Urothelium cell line (cell line): ENCODE measurements around the gene FXYD6.
A peak's percentile ranks its signal among the peaks of the same experiment; 100 is the strongest.
"Not testable (repeated sequence)": the region's sequence is repeated elsewhere in the genome, so short reads cannot be mapped to it uniquely, and the experiment has no call there.

ENCODE experiments used
- DNase-seq: peaks from one replicate; pipeline ENCODE4 v3.0.0; 2011; ENCODE audit warnings: low spot score, mixed read lengths
- FAIRE-seq: peaks from 2 replicates; lab custom pipeline; 2011; peaks lifted over from hg19 to GRCh38; lab: Jason Lieb, UNC

Gene FXYD6, protein sequence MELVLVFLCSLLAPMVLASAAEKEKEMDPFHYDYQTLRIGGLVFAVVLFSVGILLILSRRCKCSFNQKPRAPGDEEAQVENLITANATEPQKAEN

DNA sequence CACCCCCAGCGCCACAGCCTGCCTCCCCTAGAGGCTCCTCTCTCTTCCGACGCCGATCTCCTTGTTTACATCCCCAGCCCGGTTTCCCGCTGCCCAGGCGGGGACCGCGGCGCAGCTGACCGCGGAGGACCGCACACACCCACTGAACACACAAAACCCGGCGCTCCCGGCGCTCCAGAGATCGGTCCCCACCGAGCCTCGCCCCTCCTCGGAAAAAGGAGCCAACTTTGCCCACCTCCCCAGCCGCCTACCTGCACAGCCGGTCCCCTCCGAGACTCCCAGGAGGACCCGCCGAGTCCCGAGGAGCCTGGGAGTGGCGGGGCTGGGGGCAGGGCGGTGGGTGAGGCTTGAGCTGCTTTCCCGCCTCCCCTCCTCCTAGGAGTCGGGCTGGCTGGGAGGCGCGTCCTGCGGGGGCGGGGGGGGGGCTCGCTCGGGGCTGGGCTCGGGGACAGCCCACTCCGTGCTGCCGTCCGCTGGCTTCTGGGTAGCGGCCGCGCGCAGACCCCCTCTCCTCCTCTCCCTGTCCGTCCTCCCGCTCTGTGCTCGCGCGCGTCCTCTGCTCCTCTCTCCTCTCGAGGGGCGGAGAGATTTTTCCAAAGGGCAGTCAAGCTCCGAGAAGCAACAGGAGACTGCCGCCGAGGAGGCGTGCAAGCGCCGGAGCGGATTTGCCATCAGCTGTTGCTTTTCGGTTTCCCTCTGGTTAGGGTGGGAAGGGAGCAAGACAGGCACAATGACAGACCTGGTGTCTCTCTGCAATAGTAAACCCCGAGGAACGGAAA, at the start of gene FXYD6:
Gene FXYD6, minus strand, starts transcription at position 318 of the 779 bp plus-strand sequence. CDS start 33,882 bp downstream, outside the sequence.
- FAIRE-seq: no peak
- DNase-seq: peak; percentile 87

DNA sequence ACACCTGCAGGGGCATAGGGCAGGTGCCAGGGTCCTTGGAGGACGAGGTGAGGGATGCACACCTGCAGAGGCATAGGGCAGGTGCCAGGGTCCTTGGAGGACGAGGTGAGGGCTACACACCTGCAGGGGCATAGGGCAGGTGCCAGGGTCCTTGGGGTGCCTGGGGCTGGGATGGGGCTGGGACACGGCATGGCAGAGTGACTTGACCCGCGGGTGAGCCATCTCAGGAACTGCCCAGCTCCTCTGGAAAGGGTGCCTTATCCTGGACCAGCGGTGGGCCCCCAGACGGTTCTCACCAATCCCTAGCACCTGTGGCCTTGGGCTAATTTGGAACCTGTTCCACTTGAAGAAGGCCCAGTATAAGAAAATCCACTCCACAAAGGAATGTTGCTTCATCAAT, 49.7 kb upstream of the FXYD6 start:
- FAIRE-seq, DNase-seq: not testable (repeated sequence)

DNA sequence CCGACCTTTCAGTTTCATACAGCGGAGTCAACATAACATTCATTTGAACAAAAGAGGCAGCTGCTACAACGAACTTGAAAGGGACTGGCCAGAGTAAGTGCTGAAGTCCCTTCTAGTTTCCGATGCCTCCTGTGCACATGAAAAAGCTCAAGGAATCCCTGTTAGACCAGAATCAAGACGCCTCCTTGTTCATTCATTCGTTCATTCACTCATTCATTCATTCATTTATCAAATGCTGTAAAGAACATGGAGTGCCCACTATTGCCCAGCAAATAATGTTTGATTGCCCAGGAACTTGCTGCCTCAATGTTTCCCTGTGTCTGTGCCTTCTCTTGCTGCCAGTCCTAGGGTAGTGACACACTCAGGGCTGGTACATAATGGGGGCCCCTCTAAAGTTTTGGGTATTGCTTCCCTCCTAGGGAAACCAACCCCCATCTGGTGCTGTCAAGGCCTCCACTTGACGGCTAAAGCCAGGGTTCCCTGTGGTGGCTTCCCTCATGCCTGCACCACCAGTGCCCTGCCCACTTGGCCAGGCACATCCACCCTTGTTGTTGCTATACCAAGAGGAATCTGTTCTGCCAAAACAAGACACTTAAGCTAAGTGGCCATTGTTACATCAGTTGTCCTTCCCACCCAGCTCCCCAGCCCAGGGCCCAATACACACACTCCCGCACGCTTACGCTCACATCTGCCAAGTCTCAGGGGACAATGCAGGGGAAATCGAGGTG, 48.9 kb upstream of the FXYD6 start:
- DNase-seq: no peak
- no peak for FAIRE-seq

DNA sequence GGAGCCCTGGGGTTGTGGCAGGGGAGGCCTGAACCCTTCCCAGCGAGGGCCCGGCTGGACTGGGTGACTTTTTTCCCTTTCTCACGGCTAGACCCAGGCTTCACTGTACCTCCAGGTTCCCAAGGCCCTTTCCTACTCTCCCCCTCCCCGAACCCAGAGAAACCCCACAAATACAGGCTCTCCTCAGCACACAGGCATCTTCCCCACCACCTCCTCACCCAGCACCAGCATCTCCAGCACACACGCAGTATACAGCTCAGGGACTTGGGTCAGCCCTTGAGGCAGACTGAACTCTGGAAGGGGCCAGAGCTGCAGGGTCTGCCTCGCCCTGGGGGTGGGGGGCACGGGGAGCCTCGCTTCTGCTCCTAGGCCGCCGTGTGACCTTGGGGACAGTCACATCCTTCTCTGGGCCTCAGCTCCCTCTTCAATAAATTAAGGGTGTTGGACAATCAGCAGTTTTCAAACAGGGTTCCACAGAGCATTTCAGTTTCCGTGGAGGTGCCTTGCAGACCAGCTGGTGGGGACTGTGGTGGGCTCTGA, 48.2 kb upstream of the FXYD6 start:
- FAIRE-seq (no peak), DNase-seq (no peak)

DNA sequence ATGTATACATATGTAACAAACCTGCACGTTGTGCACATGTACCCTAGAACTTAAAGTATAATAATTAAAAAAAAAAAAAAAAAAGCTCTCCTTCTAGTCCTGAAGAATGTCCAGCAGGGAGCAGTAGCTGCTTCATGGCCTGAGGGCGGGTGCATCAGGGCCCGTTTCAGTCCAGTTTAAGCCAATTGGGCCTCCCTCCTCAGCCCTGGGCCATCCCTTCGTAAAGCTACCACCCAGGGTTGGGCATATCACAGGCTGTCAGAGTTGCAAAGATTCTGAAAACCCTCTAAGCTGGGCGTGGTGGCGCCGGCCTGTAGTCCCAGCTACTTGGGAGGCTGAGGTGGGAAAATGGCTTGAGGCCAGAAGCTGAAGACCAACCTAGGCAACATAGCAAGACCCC, 47.3 kb upstream of the FXYD6 start:
- FAIRE-seq: no peak
- DNase-seq: no peak

DNA sequence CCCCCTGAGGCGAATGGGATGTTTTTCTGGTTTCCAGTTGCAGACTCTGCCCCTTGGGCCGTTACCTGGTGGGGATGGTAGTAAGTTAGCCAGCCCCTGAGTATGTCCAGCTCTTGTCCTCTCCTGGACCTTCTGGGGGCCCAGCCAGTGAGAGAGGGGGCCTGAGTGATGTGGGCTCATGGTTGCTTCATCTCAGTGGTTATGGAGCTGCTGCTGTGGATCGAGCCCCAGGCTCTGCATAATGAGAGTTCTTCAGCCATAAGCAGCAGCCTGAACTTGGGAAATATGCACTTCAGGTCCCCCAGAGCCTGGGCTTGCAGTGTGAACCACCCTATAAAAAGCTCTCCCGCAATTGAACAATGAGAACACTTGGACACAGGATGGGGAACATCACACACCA, 46.8 kb upstream of the FXYD6 start:
- FAIRE-seq: no peak
- DNase-seq: no peak

DNA sequence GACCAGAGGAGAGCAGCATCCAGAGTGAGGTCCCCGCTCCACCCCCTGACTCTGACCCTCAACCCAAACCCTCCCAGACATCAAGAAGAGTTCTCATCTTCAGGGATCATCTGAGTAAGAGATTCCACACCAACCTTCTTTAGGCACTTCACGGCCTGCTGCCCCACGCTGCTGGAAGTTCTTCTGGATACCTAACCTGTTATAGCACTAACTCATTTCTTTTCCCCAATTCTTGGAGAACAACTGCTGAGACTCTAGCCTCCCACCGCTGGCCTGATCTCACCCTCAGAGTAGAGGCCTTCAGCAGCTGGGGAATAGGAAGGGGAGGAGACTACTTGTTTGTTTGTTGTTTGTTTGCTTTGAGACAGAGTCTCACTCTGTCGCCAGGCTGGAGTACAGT, 45.4 kb upstream of the FXYD6 start:
- DNase-seq (no peak), FAIRE-seq (no peak)

DNA sequence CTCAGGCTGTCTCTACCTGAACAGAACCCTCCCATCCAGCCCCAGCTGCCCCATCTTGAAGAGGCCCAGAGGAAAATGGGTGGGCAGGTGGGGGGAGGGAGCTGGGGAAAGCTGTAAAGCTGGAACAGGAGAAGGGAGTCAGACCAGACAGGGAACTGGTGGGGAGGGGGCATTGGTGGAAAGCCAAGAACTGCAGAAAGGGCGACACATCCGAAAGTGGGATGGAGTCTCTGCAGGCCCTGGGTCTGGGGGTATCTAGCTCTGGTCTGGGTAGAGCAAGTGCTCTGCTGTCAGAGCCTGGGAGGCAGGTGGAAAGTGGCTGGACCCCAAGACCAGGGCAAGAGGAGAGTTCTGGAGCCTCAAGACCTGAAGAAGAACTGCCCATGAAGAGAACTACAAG, 45.0 kb upstream of the FXYD6 start:
- FAIRE-seq: no peak

DNA sequence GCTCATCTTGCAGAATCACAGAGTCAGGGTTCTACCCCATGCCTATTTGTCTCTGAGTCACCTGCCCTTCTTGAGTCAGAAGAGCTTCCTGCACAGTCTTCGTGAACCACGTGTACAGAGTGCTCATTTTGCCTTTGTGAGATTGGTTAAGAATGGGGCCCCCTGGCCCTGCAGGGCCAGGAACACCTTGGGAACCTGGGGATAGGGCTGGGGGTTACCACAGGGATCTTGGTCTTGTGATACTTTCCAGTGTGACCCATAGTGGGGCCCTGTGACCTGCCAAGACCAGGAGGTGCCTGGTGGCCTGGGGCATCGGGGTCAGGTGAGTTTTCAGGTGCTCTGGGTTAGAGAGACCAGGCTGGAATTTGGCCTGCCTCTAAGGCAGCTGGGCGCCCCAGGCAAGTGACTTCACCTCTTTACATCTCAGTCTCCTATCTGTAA, 43.3 kb upstream of the FXYD6 start:
- DNase-seq (no peak), FAIRE-seq (no peak)

More for the DNA sequence above, 45.0 kb upstream of the FXYD6 start:
- no peak for DNase-seq

DNA sequence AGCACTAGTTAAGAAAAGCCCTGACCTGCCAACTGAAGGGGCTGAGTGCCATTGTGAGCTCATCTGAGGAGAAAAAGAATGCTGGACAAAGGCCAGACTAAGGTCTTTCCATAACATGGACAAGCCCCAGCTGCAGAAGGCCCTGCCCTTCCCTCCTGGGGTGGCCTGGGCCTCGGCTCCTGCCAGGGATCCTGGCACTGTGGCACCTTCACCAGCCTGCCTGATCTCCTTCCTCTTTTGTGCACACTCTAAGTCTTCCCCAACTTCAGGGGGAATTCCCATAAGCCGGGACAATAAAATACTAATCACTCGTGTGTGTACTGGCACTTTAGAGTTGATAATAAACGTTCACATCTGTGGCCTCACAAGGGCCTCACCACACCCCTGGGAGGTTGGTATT, 42.9 kb upstream of the FXYD6 start:
- no peak for DNase-seq
- FAIRE-seq: no peak

DNA sequence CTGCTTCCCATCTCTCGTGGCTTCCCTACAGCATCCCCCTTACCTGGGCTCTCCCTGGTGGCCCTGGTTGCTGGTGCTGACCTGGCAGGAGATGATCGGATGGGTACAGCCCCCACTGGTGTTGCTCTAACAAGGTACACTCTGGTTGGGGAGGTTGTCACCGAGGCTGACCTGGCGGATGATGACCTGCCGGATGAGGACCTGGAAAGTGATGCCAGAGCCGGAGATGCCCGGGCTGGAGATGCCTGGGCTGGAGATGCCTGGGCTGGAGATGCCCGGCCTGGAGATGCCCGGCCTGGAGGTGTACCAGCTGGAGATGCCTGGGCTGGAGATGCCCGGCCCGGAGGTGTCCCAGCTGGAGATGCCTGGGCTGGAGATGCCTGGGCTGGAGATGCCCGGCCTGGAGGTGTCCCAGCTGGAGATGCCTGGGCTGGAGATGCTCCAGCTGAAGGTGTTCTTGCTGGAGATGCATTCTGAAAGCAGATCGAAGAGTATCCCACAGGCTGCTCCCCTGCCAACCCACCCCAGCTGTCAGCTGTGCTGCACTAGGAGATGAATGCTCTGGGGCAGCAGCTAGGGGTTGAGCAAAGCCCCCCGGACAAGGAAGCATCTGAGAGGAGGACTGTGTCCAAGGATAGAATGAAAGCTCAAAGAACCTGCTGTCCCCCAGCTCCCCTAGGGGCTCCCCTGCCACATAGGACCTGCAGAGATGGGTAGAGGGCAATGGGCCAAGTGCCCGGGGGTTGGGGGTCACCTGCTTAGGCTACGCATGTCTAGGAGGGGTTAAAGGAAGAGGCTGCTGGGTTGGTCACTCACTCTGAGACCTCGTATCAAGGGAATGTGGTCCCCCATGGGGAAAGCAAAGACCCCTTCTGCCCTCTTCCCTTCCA, 42.2 kb upstream of the FXYD6 start:
- DNase-seq: no peak
- FAIRE-seq: no peak

DNA sequence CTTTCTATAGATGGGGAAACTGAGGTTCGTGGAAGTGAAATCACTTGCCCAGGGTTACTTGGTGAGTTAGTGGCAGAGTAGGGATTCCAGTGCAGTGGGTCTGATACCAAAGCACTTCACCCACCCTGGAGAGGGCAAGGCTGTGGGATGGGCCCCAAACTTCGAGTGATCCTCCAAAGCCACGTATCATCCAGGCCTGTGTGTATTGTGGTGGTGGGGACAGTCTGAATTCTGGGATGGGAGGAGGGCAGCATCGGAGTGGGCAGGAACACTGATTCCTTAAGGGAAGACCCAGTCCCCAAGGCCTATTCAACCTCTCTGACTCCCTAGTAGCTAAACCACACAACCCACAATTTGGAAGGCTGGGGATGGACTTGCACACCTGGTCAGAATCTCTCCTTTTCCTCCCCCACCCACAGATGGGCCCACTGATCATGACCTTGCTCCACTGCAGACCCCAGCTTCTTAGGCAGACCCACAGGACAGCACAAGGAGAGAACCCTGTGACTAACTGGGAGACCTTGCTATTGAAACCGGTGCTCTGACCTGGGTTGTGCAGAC, 41.2 kb upstream of the FXYD6 start:
- FAIRE-seq (no peak), DNase-seq (no peak)

DNA sequence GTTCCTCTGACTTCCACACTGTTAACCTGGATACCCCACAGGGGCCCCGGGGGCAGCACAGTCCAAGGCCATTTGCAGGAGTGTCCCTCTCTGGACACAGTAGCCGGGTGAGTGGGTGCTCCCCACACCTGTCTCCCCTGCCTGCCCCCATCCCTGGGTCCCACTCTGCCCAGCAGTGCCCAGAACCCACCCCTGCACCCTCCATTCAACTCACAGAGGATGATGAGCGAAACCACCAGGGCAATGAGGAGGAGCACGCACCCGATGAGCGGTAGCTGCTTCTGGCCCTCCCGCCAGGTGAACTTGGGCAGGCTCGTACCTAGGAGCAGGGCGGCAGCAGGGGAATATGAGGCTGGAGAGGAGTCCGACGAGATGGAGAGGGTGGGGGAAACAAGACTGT, 40.5 kb upstream of the FXYD6 start:
- no peak for DNase-seq
- FAIRE-seq: no peak

DNA sequence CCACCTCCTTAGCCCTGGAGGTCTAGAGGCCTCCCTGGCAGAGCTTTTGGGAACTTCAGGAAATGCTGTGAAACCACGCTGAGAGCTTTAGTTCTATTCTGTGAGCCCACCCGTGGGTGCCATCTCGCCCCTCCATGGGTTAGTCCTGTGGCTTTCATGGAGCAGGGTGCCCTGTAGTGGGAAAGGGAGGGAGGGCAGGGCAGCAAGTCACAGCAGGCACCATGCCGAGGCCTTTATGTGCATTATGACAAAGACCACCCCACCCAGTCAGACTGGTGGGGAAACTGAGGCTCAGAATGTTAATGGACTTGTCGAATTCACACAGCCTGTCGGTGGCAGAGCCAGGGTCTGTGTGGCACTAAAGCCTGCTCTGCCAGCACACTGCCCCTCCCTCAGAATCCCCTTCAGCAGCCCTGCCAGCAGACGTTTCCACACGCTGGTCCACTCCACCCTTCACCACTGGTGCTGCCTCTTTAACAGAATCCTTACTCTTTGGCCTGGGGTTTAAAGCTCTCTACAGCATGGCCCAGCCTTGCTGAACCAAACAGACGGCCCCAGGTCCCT, 39.3 kb upstream of the FXYD6 start:
- FAIRE-seq: no peak
- no peak for DNase-seq

DNA sequence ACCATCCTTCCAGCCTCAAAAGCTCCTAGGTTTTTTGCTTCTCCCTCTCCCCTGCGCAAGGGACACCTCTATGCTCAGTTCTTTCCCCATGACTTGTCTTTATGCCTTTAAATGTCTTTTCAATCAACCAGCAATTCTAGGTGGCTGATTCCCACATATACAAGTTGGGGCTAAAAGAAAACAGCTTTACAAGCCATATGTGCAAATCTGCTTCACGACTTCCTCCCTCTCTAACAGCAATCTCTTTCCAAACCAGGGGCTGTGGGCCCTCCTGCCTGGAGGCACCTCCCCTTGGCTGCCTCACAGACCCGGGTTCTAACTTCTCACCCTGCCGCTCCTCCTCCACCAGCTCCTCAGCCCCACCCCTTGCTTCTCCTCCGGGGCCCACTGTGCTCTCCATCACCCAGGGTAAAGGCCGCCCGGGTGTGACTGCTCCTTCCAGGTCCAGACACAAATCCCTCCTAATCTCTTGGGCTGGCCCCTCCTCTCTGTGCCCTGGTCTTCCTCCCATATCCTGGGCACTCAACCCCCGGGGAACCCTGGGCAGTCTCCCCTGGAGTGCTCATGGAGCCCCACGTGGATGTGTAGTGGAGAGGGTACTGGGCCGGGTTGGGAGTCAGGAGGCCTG, 38.6 kb upstream of the FXYD6 start:
- no peak for DNase-seq
- no peak for FAIRE-seq

DNA sequence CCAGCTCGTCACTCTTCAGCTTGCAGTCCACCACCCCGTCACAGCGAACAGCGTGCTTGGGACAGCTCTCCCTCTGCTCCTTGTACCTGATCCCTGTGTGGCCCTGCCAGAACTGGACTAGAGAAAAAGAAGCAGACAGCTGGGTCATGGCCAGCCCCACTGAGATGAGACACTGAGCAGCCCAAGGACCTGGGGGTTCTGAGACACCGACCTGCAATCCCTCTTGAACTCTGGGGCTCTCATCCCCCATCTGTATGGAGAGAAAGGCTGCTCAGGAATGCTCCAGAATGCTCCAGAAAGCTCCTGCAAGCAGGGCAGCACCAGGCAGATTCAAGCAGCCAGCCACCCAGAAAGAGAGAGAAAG, 37.9 kb upstream of the FXYD6 start:
- DNase-seq (no peak), FAIRE-seq (no peak)

DNA sequence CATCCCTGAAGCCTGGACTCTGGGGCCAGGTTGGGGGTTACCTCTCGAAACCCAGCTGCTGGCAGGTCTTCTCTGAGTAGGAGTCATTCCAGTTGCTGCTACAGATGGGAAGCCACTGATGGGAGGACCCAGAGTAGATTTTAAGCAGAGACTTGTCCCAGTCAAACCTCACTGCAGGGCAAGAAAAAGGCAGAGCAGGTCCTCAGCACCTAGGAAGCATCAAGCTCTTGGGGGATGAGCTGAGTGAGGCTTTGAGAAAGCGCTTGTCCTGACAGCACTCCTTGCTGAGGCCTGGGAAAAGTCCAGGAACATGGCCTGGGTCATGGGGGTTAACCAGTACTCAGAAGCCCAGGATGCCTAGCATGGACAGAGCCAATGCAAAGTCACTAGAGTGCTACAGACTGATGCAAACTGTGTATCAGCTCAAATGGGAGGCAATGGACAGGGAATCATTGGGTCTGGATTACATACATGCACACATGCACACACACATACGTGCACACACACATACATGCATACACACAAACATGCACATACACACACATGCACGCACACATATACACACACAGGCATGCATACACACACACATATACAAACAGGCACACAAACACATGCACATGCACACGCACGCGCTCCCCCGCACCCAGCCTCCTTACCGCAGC, 37.4 kb upstream of the FXYD6 start:
- DNase-seq: no peak
- peak; percentile 32 for FAIRE-seq

DNA sequence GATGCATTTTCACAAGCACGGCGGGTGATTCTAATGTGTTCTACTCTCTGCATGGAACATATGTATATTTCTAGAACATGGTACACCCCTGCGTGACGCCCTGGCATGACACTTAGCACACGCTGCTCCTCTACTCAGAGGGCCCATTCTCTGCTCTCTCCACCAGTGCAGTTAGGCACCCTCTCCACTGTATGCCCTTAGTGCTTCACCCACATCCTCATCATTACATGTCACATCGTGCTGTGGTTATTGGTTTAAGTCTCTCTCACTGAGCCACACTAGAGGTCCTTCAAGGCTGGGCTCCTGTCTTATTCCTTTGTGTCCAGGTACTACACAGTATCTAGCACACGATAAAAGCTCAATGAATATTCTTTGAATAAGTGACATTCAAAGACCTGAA, 36.0 kb upstream of the FXYD6 start:
- no peak for FAIRE-seq
- no peak for DNase-seq

DNA sequence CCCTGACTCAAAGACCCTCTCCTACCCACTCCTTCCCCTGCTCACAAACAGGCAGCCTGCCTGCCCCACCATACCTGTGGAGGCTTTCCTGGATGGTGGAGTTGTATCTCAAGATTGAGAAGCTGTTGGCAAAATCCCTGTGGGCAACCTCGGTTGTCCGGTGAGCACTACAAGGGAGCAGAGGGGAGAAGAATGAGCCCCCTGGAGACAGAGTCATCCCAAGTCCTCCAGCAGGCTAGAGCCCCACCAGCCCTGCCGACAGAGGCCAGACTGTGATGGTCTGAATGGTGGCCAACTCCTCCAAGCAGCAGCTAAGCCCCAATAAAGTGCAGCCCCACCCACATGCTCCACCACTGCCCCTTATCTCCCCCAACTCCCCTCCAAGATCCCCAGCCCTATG, 35.2 kb upstream of the FXYD6 start:
- FAIRE-seq: no peak
- DNase-seq: no peak
